NCI-H345 (cell line): Measurements from ENCODE around the gene MYOZ2.

ENCODE experiments used
- DNase-seq: peaks from one replicate; lab custom pipeline; 2025; lab: John Stamatoyannopoulos, UW

The MYOZ2 gene

GRCh38 chr4:119197772-119198212 is 62.2 kb downstream of the MYOZ2 start:
- DNase-seq: no peak

DNA sequence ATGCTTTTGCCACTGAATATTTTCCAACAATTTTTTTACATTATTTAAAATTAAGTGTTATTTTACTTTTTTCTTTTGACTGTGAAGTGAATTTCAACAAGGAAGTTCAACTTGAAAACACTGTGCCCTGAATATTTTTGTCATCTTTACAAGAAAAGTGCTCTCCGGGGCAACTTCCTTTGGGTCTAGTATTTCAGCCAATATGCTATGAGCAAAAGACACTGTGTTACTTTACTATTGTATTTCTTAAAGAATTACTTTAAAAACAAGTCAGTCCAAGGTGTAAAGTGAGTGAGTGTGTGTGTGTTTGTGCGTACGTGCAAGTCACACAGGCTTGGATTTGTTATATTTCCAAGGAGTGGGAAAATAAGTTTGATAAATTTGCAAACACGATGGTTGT is 69.3 kb downstream of the MYOZ2 start:
- DNase-seq: no peak

GRCh38 chr4:119205690-119206089 is 70.1 kb downstream of the MYOZ2 start:
- DNase-seq: no peak

GRCh38 chr4:119206178-119206577 is 70.5 kb downstream of the MYOZ2 start:
- DNase-seq: no peak

DNA sequence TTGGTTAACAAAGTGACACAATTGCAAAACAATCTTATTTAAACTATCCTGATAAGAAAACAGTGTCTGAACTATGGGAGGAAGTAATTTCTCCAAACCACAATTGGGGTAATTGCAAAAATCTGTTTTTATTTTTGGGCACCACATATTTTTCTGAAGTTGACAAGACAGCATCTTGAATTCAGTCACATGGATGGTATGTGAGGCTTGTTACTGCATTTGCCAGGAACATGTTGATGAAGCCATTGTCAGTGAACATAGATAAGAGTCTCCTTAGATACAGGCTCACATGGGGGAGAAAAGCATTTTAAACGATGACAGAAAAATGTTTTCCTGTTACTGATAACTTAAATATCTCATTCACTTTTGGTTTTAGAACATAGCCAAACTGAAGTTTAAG is 71.4 kb downstream of the MYOZ2 start:
- no peak for DNase-seq

DNA sequence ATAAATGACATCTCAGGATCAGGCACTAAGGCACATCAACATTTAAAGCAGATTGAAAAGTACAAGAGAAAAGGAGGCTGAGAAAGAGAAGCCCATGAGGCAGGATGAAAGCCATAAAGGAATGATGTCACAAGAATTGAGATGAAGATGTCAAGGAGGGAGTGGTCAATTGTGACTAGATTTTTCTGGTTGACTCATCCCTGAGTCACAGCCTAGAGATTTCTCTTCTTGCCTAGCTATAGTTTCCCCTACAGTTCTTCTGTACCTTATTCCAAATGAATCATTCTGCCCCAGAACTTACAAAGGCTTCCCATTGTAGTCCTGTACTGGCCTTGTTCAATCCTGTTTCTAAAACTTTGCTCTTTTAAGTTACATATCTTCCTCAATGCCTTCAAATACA is 73.4 kb downstream of the MYOZ2 start:
- no peak for DNase-seq

GRCh38 chr4:119209586-119209985 is 74.0 kb downstream of the MYOZ2 start:
- no peak for DNase-seq

GRCh38 chr4:119210775-119211174 is 75.1 kb downstream of the MYOZ2 start:
- DNase-seq: no peak

DNA sequence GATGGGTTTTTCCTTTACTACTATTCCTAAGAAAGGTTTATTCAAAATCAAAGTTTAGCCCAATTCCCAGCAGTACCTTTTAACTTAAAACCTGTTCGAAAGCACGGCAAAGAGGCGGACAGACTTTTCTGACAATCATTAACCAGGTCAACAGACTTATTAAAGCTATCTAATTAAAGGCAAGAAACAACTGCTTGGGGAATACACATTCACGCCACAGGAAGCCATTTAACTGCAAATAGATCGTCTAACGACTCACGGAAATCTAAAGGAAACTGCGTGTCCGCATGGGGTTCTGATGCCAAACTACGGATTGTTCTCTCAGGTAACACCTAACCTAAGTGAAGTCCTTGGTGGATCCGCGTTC is 76.2 kb downstream of the MYOZ2 start:
- DNase-seq: no peak

GRCh38 chr4:119212234-119212963 is 76.8 kb downstream of the MYOZ2 start, which contains the start of gene USP53:
USP53 (plus strand) TSS chr4:119212713; CDS start chr4:119239760, 27,047 bp downstream.
- peak; percentile 94 for DNase-seq

DNA sequence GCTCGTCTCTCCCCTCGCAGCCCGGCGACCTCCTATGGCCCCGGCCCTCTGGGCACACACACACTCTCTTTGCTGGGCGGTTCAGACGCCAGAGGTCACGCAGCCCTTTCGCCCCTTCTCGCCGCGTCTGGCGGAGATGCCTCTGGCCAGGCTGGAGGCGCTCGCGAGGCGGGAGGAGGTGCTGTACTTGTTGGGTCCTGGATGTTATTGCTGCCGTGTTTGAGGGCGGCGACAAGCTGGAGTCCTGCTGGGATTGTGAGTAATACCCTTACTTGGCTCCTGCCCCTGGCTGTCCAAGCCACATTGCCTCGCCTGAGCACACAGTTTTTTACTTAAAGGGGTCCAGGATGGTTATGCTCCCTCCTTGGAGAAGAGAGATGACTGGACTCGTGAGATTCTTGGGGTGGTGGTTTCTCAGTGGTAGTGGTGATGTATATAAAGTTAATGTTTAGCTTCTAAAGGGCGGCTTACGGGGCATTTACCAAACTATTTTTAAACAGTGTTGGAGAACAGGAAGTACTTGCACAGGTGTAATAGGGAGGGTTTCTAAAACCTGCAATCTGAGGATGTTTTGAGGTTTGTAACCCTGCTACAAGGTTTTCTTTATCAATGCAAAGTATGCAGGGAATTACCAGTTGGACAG is 77.5 kb downstream of the MYOZ2 start:
- peak; percentile 58 for DNase-seq

DNA sequence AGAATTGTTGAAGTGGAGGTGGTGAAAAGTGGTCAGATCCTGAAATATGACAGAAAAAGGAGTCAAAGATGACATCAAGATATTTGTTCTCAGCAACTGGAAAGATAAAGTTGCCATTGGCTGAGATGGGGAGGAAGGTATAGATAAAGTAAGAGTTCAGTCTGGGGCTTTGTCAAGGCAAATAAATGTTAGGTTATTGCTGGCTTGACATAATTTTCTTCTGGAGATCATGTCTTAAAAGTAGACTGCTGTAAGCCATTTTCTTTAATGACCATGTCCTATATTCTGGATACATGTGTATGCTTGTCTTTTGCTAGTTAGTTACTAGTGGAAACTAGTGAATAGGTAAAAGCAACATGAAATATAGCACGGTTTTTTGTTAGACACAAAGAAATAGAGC is 82.5 kb downstream of the MYOZ2 start:
- DNase-seq: no peak

- no peak for DNase-seq
Observed at GRCh38 chr4:119221412-119221811, 85.8 kb downstream of the MYOZ2 start.

DNA sequence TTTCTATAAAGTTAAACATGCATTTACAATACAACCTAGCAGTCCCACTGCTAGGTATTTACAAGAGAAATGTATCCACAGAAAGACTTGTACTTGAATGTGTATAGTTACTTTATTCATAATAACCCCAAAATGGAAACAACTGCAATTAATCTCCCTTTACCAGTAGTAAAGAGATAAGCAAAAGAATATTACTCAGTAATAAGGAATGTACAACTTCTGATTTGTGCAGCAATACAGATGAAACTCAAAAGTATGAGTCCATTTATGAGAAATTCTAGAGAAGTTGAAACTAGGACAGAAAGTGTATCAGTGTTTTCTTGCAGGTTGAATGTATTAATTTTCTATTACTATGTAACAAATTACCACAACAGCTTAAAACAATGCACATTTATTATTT is 92.1 kb downstream of the MYOZ2 start:
- DNase-seq: no peak

- DNase-seq: no peak
Observed at GRCh38 chr4:119228406-119228805, 92.8 kb downstream of the MYOZ2 start.

DNA sequence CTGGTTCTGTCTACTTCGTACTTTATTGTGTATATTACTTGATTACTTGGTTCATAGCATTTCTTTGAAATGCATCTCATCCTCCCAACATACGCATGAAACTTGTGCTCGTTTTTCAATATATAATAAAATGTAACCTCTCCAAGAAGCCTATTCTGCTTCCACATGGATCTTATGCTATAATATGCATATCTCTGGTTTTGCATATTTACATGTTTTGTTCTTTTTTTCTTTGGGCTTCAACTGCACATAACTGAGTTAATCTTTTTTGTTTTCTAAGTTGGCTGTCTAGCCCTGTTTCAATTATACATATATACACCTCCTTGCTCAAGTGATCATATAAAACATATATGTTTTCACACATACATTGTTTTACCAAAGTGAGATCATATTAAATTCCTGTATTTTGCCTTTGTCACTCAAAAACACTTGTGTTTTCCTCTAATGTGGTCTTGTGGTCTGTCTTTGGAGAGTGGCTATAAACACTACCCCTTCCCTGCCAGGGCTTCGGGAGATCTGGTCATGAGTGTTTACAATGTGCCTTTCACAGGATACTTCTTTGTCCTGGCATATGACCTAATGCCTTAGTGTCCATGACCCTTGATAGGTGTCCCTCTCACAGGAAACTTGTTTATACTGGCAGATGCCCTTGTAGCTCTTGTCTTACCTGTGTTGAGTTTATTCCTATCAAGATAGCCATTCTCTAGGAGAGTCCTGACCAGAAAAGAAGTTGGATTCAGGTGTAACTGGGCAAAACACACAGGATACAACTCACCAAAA is 94.5 kb downstream of the MYOZ2 start:
- no peak for DNase-seq

DNA sequence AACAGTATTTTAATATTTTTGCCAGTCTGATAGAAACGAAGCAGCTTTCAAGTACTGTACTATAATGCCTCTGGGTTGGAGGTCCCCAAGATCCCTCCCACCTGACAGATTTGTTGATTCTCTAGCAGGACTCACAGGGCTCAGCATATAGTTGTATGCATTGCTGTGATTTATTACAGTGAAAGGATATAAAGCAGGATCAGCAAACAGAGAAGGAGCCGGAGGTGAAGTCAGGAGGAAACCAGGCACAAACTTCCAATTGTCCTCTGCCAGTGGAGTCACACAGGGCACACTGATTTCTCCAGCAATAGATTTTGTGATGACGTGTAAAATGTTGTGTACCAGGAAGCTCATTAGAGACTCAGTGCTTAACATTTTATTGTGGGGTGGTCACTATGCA is 95.9 kb downstream of the MYOZ2 start:
- DNase-seq: no peak

DNA sequence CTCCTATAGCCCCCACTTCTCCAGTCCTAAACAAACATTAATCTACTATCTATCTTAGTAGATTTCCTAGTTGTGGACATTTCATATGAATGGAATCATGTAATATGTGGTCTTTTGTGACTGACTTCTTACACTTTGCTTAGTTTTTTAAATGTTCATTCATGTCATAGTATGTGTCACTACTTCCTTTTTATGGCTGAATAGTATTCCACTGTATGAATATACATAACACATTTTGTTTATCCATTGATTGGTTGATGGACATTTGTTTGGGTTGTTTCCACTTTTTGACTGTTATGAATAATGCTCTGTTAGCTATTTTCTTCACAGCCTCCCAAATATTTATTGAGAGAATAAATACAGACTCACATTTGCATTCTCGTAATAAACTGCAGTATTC is 96.7 kb downstream of the MYOZ2 start:
- DNase-seq: no peak

DNA sequence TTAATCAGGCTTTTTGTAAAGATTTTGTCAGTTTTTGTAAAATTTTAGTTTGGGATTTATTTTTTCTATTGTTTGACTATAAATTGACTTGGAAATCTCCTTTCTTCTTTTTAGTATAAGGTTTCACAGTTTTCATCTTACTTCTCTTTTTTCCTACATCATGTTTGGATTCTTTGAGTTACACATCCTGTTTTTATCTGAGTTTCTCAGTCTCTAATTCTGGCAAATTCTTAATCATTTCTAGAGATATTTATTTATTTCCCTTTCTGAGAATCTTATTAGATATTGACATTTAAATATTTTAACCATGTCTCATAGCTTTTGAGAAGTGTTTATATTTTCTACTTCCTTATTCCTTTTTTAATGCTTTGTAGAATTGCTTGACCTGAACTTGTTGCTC is 97.6 kb downstream of the MYOZ2 start:
- DNase-seq: no peak

GRCh38 chr4:119233750-119234149 is 98.1 kb downstream of the MYOZ2 start:
- DNase-seq: no peak

DNA sequence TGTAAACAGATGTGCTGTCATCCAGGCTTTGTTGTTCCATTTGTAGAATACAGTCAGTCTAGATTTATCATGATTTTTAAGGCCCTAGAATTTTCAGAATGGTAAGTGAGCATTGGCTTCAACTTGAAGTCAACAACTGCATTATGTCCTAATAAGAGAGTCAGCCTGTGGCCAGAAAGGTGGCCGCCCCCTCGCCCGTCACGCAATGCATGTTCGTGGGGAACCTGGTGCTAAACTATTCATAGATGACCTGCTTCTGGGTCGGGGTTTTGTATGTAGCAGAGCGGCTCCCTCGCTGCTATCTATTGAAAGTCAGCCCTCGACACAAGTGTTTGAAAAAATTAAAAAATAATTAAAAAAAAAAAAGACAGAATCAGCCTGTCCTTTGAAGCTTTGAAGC is 101.6 kb downstream of the MYOZ2 start:
- no peak for DNase-seq
